CD14-positive monocyte (primary cell): ENCODE data around the gene OR11A1. TPM values are rescaled to one million over a fixed set of nuclear protein-coding genes. Genes with fewer than 3 reads are reported as not detected.
"Not testable (repeated sequence)": the region's sequence is repeated elsewhere in the genome, so short reads cannot be mapped to it uniquely, and the experiment has no call there.

Experiments used
- DNase-seq, 3 donors: peaks; one replicate each; pipeline ENCODE4 v3.0.0-alpha.2; 2011 to 2022
- H2AFZ ChIP-seq: 2 replicates; pipeline ENCODE4 v1.6.0; 2012; ENCODE audit warnings: mild to moderate bottlenecking, low read depth, low read length, inconsistent platforms; ENCODE audit not compliant: insufficient read depth, poor library complexity, severe bottlenecking
- H3K27ac ChIP-seq, 2 donors: 1 replicate in 1 of 2; 2 replicates in 1 of 2; pipeline ENCODE4 v1.5.1; 2012 to 2013; ENCODE audit warnings: low read length in 2 of 2, control low read depth in 1 of 2, inconsistent platforms in 1 of 2, low read depth in 1 of 2, mild to moderate bottlenecking in 1 of 2
- H3K27me3 ChIP-seq, 2 donors: one replicate each; pipeline versions ENCODE4 v1.6.0 to v1.6.1; 2011 to 2013; ENCODE audit warnings: low read length in 2 of 2; ENCODE audit not compliant: control insufficient read depth in 2 of 2, insufficient read depth in 2 of 2
- H3K36me3 ChIP-seq, 2 donors: replicated peaks in 1 of 2; 1 replicate in 1 of 2; 2 replicates in 1 of 2; pipeline versions ENCODE4 v1.5.1 to v1.6.1; 2012 to 2013; ENCODE audit warnings: low read length in 2 of 2, control low read depth in 1 of 2, inconsistent platforms in 1 of 2, mild to moderate bottlenecking in 1 of 2; ENCODE audit not compliant: insufficient read depth in 2 of 2, control insufficient read depth in 1 of 2
- H3K4me1 ChIP-seq, 2 donors: 1 replicate in 1 of 2; 2 replicates in 1 of 2; pipeline versions ENCODE4 v1.5.1 to v1.6.1; 2012 to 2013; ENCODE audit warnings: low read length in 2 of 2, control low read depth in 1 of 2, inconsistent platforms in 1 of 2, mild to moderate bottlenecking in 1 of 2, moderate library complexity in 1 of 2; ENCODE audit not compliant: insufficient read depth in 2 of 2, control insufficient read depth in 1 of 2
- H3K4me2 ChIP-seq: replicated peaks from 2 replicates; pipeline ENCODE3; 2012; ENCODE audit warnings: low read length, moderate library complexity, mild to moderate bottlenecking; ENCODE audit not compliant: poor library complexity, severe bottlenecking; ENCODE audit errors: extremely low read depth
- H3K4me3 ChIP-seq, 3 experiments: fragments of 200-600 bp in 1 of 3; sonication (generic) in 1 of 3; replicated peaks in 1 of 3; 1 replicate in 2 of 3; 2 replicates in 1 of 3; pipeline ENCODE4 v1.5.1; 2011 to 2013; ENCODE audit warnings: low read length in 3 of 3, mild to moderate bottlenecking in 3 of 3, control low read depth in 2 of 3, low read depth in 2 of 3, inconsistent platforms in 1 of 3, moderate library complexity in 1 of 3
- H3K79me2 ChIP-seq: 2 replicates; pipeline ENCODE4 v1.6.0; 2012; ENCODE audit warnings: mild to moderate bottlenecking, control low read depth, inconsistent platforms, low read length, moderate library complexity; ENCODE audit not compliant: insufficient read depth
- H3K9ac ChIP-seq: 2 replicates; pipeline ENCODE4 v1.6.0; 2017; ENCODE audit warnings: low read length, mild to moderate bottlenecking; ENCODE audit not compliant: insufficient read depth, poor library complexity, severe bottlenecking
- H3K9me3 ChIP-seq, 2 donors: replicated peaks in 1 of 2; 1 replicate in 1 of 2; 2 replicates in 1 of 2; pipeline versions ENCODE4 v1.5.1 to v1.6.1; 2012 to 2013; ENCODE audit warnings: low read length in 2 of 2, control low read depth in 1 of 2; ENCODE audit not compliant: control insufficient read depth in 1 of 2, insufficient read depth in 1 of 2
- H4K20me1 ChIP-seq: 2 replicates; pipeline ENCODE4 v1.6.0; 2012; ENCODE audit warnings: mild to moderate bottlenecking, low read length, control low read depth, moderate library complexity; ENCODE audit not compliant: insufficient read depth
- H3K27ac Mint-ChIP-seq, 7 donors: one replicate each; pipeline ENCODE4 v1.8.0; 2020; ENCODE audit warnings: mild to moderate bottlenecking in 7 of 7, mixed read lengths in 7 of 7, moderate library complexity in 6 of 7, inconsistent platforms in 2 of 7
- H3K27me3 Mint-ChIP-seq, 3 donors: one replicate each; pipeline ENCODE4 v1.8.0; 2021 to 2022; ENCODE audit warnings: low read depth in 3 of 3, mild to moderate bottlenecking in 3 of 3, mixed read lengths in 3 of 3, moderate library complexity in 3 of 3, inconsistent platforms in 1 of 3
- H3K36me3 Mint-ChIP-seq, 2 donors: one replicate each; pipeline ENCODE4 v1.8.0; 2020; ENCODE audit warnings: mixed read lengths in 2 of 2, inconsistent platforms in 1 of 2, mild to moderate bottlenecking in 1 of 2
- H3K4me1 Mint-ChIP-seq: one replicate; pipeline ENCODE4 v1.8.0; 2020; ENCODE audit warnings: mild to moderate bottlenecking, mixed read lengths
- H3K4me3 Mint-ChIP-seq, 2 donors: one replicate each; pipeline ENCODE4 v1.8.0; 2020; ENCODE audit warnings: mild to moderate bottlenecking in 2 of 2, mixed read lengths in 2 of 2, moderate library complexity in 1 of 2
- H3K9me3 Mint-ChIP-seq, 7 donors: one replicate each; pipeline ENCODE4 v1.8.0; 2020 to 2022; ENCODE audit warnings: mixed read lengths in 7 of 7, mild to moderate bottlenecking in 6 of 7, moderate library complexity in 6 of 7, inconsistent platforms in 2 of 7
- WGBS: methylation state at CpG from one replicate; pipeline ENCODE4 v1.1.5; 2013; ENCODE audit warnings: missing lambda C conversion rate; ENCODE audit not compliant: insufficient coverage; 5-methylcytosine and 5-hydroxymethylcytosine counted together
- intact Hi-C, 2 donors: fragments of 100-400 bp; cut with micrococcal nuclease; formaldehyde crosslinking; loops; one replicate each; pipeline versions ENCODE4 v1.15.0 to v1.15.1; 2023
- polyA plus RNA-seq, 3 donors: library from polyadenylated mRNA; depleted of rRNA in 1 of 3; unstranded in 2 of 3; stranded (reverse) in 1 of 3; fragments of 300-500 nt in 2 of 3; fragments of >200 nt in 1 of 3; fragmentation: Illumina TruSeq in 2 of 3; gene quantifications; 1 replicate in 2 of 3; 2 replicates in 1 of 3; pipeline ENCODE4 v1.2.3, GENCODE V29; 2012 to 2021
- TF ChIP-seq, protein P1 (sequence below): fragments of 200-600 bp; IDR thresholded peaks from one replicate; pipeline ENCODE4 v1.8.0; 2022; ENCODE audit warnings: antibody characterized with exemption, mild to moderate bottlenecking

OR11A1 gene
- polyA plus RNA-seq, 3 donors, result not detected

DNA sequence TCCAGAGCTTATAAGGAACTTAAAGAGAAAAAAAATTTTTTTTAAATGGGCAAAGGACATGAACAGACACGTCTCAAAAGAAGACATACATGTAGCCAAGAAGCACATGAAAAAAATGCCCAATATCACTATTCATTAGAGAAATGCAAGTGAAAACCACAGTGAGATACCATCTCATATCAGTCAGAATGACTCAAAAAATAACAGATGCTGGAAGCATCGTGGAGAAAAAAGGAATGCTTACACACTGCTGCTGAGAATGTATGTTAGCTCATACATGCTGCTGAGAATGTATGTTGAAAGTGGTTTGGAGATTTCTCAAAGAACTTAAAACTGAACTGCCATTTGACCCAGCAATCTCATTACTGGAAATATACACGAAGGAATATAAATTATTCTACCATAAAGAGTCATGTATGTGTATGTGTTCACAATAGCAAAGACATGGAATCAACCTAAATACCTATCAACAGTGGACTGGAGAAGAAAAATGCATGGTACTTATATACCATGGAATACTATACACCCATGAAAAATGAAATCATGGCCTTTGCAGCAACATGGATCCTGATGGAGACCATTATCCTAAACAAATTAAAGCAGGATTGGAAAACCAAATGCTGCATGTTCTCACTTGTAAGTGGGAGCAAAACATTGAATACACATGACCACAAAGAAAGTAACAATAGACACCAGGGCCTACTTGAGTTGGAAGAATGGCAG is 5.2 kb downstream of the OR11A1 start:
- Histone ChIP-seq H3K4me3 (no peak overlapping the region), H3K9ac (no peak overlapping the region), H3K27ac (no peak overlapping the region), H4K20me1 (no peaks in the 10 kb centered on the region), H3K9me3 (no peaks in the 10 kb centered on the region), H3K4me2 (no peak overlapping the region), H3K4me1 (no peaks in the 10 kb centered on the region), H3K27me3 (no peaks in the 10 kb centered on the region), H3K36me3 (no peaks in the 10 kb centered on the region), H3K79me2 (no peaks in the 10 kb centered on the region), H2AFZ (no peak overlapping the region)
- H3K4me1 Mint-ChIP-seq, result no peaks in the 10 kb centered on the region
- intact Hi-C loops, result no loop called here
- H3K9me3 Mint-ChIP-seq, result peaks cover 0 to 10% (median 2%) of the 10 kb centered on the region in 7 donors
- TF ChIP-seq, protein P1, sequence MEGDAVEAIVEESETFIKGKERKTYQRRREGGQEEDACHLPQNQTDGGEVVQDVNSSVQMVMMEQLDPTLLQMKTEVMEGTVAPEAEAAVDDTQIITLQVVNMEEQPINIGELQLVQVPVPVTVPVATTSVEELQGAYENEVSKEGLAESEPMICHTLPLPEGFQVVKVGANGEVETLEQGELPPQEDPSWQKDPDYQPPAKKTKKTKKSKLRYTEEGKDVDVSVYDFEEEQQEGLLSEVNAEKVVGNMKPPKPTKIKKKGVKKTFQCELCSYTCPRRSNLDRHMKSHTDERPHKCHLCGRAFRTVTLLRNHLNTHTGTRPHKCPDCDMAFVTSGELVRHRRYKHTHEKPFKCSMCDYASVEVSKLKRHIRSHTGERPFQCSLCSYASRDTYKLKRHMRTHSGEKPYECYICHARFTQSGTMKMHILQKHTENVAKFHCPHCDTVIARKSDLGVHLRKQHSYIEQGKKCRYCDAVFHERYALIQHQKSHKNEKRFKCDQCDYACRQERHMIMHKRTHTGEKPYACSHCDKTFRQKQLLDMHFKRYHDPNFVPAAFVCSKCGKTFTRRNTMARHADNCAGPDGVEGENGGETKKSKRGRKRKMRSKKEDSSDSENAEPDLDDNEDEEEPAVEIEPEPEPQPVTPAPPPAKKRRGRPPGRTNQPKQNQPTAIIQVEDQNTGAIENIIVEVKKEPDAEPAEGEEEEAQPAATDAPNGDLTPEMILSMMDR, result no peak
- H3K27ac Mint-ChIP-seq, result no peak overlapping the region
- no CpG with 5 or more reads among the region's 3 CpGs for WGBS
- H3K4me3 Mint-ChIP-seq, result no peak overlapping the region
- no peaks in the 10 kb centered on the region for H3K36me3 Mint-ChIP-seq
- DNase-seq, result no peak
- peaks cover 0 to 3% (median 2%) of the 10 kb centered on the region in 3 donors for H3K27me3 Mint-ChIP-seq

- Histone ChIP-seq H3K27ac (no peak overlapping the region), H2AFZ (no peak overlapping the region), H3K36me3 (no peaks in the 10 kb centered on the region), H3K4me3 (no peak overlapping the region), H3K27me3 (no peaks in the 10 kb centered on the region), H3K4me1 (no peaks in the 10 kb centered on the region), H3K4me2 (no peak overlapping the region), H4K20me1 (no peaks in the 10 kb centered on the region), H3K9ac (no peak overlapping the region), H3K9me3 (peaks cover 0 to 3% of the 10 kb centered on the region in 2 donors), H3K79me2 (no peaks in the 10 kb centered on the region)
- H3K9me3 Mint-ChIP-seq, result peaks cover 3 to 21% (median 11%) of the 10 kb centered on the region in 7 donors
- H3K27ac Mint-ChIP-seq, result no peak overlapping the region
- TF ChIP-seq, protein P1, result no peak
- intact Hi-C loops, result no loop called here
- H3K4me3 Mint-ChIP-seq, result no peak overlapping the region
- H3K4me1 Mint-ChIP-seq, result no peaks in the 10 kb centered on the region
- peaks cover 0 to 2% (median 2%) of the 10 kb centered on the region in 3 donors for H3K27me3 Mint-ChIP-seq
- DNase-seq, result no peak
- H3K36me3 Mint-ChIP-seq, result no peaks in the 10 kb centered on the region
- WGBS, result no CpG with 5 or more reads among the region's 1 CpG
Observed at GRCh38 chr6:29447670-29448069, 9.2 kb downstream of the OR11A1 start.

GRCh38 chr6:29444031-29444430 is 12.8 kb downstream of the OR11A1 start:
- H3K79me2 ChIP-seq, H3K27ac ChIP-seq, H3K36me3 Mint-ChIP-seq, H3K9ac ChIP-seq, H3K4me3 Mint-ChIP-seq, H3K4me1 ChIP-seq, DNase-seq, H3K4me3 ChIP-seq, H3K4me2 ChIP-seq, H3K27ac Mint-ChIP-seq, H4K20me1 ChIP-seq, H3K27me3 Mint-ChIP-seq, H3K9me3 ChIP-seq, H3K36me3 ChIP-seq, intact Hi-C loops, H3K27me3 ChIP-seq, H2AFZ ChIP-seq, H3K4me1 Mint-ChIP-seq: not testable (repeated sequence)
- WGBS, result no CpG with 5 or more reads among the region's 1 CpG
- H3K9me3 Mint-ChIP-seq, result peaks cover 8 to 19% (median 13%) of the 10 kb centered on the region in 7 donors
